Keratinocyte (primary cell): ENCODE data around the gene CPVL.

Experiments
- CTCF ChIP-seq, 3 experiments: IDR thresholded peaks in 1 of 3; conservative IDR thresholded peaks in 1 of 3; optimal IDR thresholded peaks in 1 of 3; 2 replicates in 2 of 3; 3 replicates in 1 of 3; pipeline versions ENCODE3 to v1.5.1; 2011; ENCODE audit warnings: low read length in 3 of 3, mild to moderate bottlenecking in 3 of 3, moderate library complexity in 2 of 3, control low read depth in 1 of 3, inconsistent platforms in 1 of 3; ENCODE audit not compliant: insufficient read depth in 2 of 3; ENCODE audit errors: extremely low read depth in 1 of 3
- EZH2 ChIP-seq: IDR thresholded peaks from one replicate; pipeline ENCODE4 v1.6.1; 2012; ENCODE audit warnings: inconsistent platforms, mild to moderate bottlenecking, low read length, moderate library complexity

GRCh38 chr7:28958980-28959347 is 187.4 kb downstream of the CPVL start:
- TF ChIP-seq EZH2 (no peak), CTCF (optimal IDR thresholded peaks at IDR 0.05 in 1 of 3, IDR thresholded peaks at IDR 0.05 in 1 of 3, conservative IDR thresholded peaks at IDR 0.05 in 1 of 3; ENCODE audit: extremely low read depth in 1 of 3, insufficient read depth in 2 of 3, low read length in 3 of 3) (no peak)
